Stimulated activated CD8-positive, alpha-beta memory T cell treated with anti-CD3 and anti-CD28 coated beads, Interleukin-4, amount 100 ng/mL, for 24 hours (primary cell): ENCODE measurements around the gene PDCL3.

Experiments
- DNase-seq: peaks from one replicate; pipeline ENCODE4 v3.0.0-alpha.2; 2020; ENCODE audit warnings: low read depth

The PDCL3 gene

GRCh38 chr2:100562613-100563406 lies at the start of gene PDCL3:
Gene PDCL3 (plus strand): TSS chr2:100562993. CDS start chr2:100563068, 75 bp downstream.
- peak; percentile 90 for DNase-seq

DNA sequence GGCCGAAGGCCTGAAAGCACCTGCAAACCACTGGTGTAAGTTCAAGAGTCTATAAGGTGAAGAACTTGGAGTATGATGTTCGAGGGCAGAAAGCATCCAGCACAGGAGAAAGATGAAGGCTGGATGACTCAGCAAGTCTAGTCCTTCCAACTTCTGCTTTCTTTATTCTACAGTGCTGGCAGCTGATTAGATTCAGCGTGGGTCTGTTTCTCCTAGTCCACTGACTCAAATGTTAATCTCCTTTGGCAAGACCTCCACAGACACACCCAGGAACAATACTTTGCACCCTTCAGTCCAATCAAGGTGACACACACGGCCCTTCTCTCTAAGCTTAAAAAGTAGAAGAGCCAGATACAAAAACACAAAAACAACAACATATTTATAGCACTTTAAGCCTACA lies 49.1 kb upstream of the PDCL3 start:
- DNase-seq: no peak

GRCh38 chr2:100517556-100517955 lies 45.2 kb upstream of the PDCL3 start:
- no peak for DNase-seq

GRCh38 chr2:100518801-100519200 lies 44.0 kb upstream of the PDCL3 start:
- DNase-seq: no peak

DNA sequence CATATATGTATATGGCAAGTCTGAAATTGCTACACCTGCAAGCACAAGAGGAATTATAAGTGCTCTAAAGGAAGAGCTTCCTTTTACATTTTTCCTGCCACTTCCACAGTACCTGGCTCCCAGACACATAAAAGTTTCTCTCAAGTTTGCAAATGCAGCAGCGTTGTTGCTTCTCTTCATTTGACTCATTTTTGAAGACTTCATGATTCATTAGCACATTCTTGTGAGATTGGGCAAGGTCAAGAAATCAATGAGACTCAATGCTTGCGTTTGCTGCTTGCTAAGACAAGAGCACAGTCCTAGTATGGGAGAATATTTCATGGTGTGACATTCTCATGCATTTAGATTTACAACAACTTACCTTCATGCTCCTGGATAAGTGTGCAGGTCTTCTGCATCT lies 42.6 kb upstream of the PDCL3 start:
- DNase-seq: no peak

DNA sequence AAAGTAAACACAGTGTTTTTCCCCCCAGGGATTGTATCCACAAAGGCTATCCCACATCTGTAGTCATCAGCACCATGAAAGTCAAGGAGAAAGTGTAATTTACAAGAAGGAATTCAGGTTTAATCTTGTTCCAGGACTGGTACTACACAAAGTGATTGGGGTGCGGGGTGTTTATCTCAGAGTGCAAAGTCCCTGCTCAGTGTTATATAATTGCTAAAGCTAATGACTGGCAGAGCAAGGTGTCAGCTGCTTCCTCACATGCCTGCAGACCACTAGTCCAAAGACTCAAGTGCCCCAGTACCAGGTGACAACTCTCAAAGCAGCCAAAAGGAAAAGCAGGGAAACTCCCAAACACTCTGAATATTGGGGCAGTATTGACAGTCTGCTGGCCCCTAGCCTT lies 40.4 kb upstream of the PDCL3 start:
- no peak for DNase-seq

- no peak for DNase-seq
Observed at GRCh38 chr2:100524331-100524730, 38.5 kb upstream of the PDCL3 start.

DNA sequence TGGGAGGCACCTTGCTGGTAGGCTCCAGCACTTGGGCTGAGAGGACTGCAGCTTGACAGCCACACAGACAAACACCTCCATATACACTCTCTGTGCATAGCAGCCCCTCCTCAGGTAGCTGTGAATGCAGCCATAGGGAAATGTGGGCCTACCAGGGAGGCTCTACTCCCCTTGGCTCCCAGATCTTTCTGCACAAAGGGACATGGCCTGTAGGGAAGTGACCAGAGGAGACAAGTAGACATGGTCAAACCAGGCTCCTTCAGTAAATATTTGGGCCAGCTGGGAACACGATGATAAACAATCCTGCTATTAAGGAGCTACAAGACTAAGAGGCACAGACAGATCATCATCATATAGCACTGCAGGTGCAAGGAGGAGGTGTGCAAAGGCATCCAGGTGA lies 35.9 kb upstream of the PDCL3 start:
- DNase-seq: no peak

DNA sequence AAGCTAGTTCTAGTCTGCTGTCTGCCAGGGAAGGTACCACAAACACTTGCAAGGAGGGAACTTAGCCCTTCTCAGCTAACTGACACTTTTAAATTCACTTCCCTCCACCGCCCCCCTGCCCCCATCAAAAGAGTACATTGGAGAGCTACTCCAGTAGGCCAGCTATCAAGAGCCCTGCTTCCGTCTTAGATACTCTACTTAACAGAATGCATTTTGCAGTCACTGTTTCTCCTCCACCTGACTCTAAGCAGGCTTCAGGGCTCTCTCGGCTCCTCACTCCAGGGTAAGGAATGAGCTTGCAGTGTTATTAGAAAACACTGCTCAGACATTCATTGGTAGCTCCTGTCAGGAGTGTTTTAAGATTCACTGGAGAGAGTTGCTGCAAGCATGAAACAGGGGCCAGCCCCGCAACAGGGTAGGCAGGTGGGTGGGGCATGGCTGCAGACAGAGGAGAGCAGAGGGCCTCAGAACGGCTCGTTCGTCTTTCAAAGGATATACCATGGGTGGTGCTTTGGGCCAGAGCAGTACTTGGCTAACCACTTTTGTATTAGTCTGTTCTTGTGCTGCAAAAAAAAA lies 35.3 kb upstream of the PDCL3 start:
- DNase-seq: no peak

- no peak for DNase-seq
Observed at GRCh38 chr2:100529176-100529575, 33.6 kb upstream of the PDCL3 start.

DNA sequence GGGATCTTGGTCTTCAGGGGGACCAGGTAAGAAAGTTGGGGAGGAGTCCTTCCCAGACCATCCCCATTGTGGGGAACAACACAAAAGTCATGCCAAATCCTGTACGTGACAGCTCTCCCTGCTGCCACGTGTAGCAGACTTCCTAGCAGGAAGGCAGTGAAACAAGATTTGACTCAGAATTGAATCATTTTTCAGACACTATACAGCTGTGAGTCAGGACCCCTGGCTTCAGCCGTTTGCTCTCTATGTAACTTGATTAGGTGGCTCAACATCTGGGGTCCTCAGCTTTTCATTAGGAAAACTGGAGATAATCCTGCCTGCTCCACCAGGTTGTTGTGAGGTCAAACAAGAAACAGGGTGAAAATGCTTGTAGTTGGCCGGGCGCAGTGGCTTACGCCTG lies 32.9 kb upstream of the PDCL3 start:
- no peak for DNase-seq

DNA sequence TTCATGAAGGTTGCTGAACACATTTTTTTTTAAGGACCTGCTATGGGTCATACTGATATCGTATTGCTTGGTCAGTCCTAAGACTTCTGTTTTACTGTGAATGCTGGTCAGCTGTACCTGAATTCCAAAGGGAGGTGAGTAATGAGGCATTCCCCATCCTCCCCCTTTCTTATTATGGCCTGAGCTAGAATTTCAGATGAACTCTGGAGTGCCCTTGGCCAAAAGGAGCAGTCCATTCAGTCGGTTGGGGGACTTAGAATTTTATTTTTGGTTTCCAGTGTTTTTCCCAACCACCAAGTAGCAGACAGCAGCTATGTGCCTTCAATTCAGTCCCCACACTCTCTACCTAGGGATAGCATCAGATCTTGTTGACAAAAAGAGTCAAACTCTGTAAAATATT lies 26.9 kb upstream of the PDCL3 start:
- no peak for DNase-seq

DNA sequence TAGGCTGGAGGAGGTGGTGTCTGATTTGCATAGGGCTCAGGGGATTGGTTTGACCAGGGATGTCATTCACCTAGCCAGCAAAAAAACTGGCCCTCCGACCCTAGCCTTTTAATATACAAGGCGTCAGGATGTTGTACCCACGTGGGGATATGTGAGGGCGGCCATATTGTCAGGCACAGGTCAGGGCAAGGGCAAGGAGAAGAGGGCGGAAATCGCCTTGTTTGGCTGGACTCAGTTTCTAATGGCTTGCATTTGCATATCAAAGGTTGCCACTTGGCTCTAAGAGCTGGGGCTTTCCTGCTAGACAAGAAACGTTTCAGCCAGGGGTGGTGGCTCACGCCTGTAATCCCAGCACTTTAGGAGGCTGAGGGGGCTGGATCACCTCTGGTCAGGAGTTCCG lies 24.9 kb upstream of the PDCL3 start:
- DNase-seq: no peak

DNA sequence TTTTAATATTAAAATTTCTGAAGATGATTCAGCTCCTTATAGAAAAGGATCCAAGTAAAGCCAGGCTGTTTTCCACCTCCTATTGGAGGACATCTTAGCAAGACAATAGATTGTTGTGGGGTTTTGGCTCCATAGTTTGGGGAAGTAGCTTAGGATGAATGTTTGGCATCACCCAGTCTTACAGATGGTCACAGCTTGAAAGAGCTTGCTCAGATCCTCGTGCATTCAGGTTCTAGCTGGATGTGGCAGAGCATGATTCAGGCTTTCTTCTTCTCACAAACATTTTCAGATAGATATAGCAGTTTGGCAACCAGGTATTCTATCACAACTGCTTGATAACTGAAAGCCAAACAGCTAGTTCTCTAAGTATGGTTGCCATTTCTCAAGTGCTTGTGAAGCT lies 23.6 kb upstream of the PDCL3 start:
- DNase-seq: no peak

DNA sequence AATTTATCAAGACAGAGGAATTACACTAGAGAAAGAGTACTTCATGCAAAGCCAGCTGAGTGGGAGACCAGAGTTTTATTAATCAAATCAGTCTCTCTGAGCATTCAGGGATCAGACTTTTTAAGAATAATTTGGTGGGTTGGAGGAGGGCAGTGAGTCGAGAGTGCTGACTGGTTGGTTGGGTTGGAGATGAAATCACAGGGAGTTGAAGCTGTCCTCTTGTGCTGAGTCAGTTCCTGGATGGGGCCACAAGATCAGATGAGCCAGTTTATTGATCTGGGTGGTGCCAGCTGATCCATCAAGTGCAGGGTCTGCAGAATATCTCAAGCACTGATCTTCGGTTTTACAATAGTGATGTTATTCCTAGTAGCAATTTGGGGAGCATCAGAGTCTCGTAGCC lies 21.4 kb upstream of the PDCL3 start:
- DNase-seq: no peak

GRCh38 chr2:100542418-100542817 lies 20.4 kb upstream of the PDCL3 start:
- DNase-seq: no peak

DNA sequence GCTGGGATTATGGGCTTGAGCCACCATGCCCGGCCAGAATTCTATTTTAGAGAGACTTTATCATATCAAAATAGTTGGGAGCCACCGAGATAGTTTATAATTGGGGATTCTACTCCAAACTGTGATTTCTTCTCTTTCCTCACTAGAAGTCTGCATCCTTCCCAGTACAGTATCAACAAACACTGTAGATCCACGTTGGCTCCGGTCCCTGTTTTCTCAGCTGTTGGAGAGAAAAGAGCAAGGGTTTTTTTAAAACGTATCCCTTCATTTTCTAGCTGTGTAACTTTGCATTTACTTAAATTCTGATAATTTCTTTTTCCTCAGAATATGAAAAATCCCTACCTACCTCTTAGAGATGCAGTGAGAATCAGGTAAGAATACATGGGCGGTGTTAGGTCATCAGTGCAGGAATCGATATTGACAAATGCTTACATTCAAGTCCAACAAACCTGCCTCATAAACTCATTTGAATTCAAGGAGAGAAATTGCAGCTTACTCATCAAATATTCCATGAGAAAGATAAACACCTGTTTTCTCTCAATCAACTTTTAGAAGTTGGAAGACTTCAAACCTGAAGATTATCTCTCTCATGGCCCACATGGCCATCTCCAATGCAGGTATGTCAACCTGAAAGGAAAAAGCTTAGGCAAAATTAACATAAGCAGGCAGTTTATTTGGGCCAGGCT lies 17.7 kb upstream of the PDCL3 start:
- no peak for DNase-seq

DNA sequence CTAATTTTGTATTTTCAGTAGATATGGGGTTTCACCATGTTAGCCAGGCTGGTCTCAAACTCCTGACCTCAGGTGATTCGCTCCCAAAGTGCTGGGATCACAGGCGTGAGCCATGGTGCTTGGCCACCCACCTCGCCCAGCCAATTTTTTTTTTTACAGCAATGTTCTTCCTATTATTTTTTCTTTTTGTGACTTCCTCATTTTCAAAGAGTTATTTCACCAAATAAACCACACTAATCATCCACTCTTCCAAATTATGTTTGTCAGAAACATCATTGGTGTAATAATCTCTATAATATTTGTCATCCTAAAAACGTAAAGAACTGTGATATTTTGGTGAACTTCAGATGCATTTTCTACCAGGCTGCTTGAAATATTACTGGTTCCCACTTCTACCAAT lies 16.3 kb upstream of the PDCL3 start:
- DNase-seq: no peak

GRCh38 chr2:100548771-100549170 lies 14.0 kb upstream of the PDCL3 start:
- DNase-seq: no peak

DNA sequence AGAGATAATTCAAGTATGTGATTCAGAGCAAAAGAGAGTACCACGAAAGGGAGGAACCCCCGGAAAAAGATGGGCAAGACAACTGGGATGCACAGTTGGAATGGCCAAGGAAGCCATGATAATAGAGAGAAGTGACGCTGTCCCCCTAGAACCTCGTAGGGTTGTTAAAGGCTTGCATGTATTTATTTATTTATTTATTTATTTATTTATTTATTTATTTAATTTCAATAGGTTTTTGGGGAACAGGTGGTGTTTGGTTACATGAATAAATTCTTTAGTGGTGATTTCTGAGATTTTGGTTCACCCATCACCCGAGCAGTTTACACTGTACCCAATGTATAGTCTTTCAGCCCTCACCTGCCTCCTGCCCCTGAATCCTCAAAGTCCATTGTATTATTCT lies 11.5 kb upstream of the PDCL3 start:
- no peak for DNase-seq

GRCh38 chr2:100554798-100555407 lies 7.9 kb upstream of the PDCL3 start:
- DNase-seq: peak; percentile 15

GRCh38 chr2:100556746-100557145 lies 6.0 kb upstream of the PDCL3 start:
- no peak for DNase-seq

DNA sequence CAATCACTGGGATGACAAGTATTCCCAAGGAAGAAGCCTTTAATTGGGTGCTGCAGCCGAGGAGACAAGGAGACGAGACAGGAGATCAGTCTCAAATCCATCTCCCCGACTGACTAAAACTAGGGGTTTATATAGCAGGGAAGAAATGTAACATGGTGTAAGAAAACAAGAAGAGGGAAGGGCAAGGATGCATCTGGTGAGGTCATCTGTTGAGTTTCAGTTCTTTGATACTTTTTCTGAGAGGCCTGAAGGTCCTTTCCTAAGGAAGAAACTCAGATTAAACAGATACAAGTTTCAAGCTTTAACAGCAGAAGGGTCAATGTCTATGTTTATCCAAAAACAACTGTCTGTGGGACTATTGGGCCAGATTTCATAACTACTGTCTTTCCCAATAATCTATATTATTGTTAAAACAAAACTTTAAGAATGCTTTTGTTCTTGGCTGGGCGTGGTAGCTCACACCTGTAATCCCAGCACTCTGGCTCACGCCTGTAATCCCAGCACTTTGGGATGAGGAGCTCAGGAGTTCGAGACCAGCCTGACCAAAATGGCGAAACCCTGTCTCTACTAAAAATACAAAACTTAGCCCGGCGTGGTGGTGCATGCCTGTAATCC lies 2.5 kb upstream of the PDCL3 start:
- DNase-seq: no peak
